Heart left ventricle (tissue), 13 donors: ENCODE data around the gene ADCY1.

ENCODE experiments used
- POLR2A ChIP-seq, 2 donors: fragments of 450-650 bp; IDR thresholded peaks; one replicate each; pipeline ENCODE4 v1.6.1; 2017; ENCODE audit warnings: antibody characterized with exemption in 2 of 2, mild to moderate bottlenecking in 2 of 2, moderate library complexity in 2 of 2
- TF ChIP-seq, protein P1 (sequence below), 12 donors: fragments of 200-600 bp; sonication (generic) in 4 of 12; IDR thresholded peaks; one replicate each; pipeline versions ENCODE4 v1.5.0 to v1.8.0; 2018 to 2022; ENCODE audit warnings: antibody characterized with exemption in 12 of 12, mild to moderate bottlenecking in 5 of 12
- donor health status: ischemic (EF 13 %, LVEDD 7.1; RV severe dilation, severe dysfunction).
- donor health status: DM: no; HTN: yes; CAD: no.
- donor health status: DM: no; HTN: no; CAD: no.
- donor health status: ischemic (EF 25% LVEDD 6.9; RV normal size, moderate dysfunction).
- donor health status: ischemic (EF 25% LVEDD 5.7; RV mildly dilated, moderate dysfunction).
- donor health status: ischemic (EF 35%, LVEDD 5.7; RV mildly dilated, moderate dysfunction).
- donor health status: nonischemic (EF 11% LVEDD 7.7; RV severe dilation, severe dysfunction).
- donor health status: DM: yes; HTN: yes; CAD: no.
- donor health status: PGD.
- donor health status: ischemic (EF 29% LVEDD 5.4; RV normal size, mild dysfunction).
- donor health status: nonischemic (EF 23%, LVEDD 6.1; RV moderate dilation, normal function).

DNA sequence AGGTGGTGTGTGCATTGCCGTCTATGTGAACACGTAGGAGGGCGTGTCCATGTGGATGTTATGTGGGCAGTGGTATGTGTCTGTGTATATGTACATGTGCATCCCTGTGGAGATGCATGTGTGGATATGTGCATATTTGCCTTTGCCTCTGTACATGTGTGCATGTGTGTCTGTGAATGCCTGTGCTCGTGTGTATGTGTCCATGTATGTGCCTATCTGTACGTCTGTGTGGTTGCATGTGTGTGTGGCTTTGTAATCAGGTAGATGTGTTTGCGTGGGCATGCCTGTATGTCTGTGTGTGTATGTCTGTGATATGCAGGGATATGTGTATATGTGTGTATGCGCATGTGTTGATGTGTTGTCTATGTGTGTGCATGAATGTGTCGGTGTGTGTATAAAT lies 19.7 kb downstream of the ADCY1 start:
- TF ChIP-seq, protein P1, sequence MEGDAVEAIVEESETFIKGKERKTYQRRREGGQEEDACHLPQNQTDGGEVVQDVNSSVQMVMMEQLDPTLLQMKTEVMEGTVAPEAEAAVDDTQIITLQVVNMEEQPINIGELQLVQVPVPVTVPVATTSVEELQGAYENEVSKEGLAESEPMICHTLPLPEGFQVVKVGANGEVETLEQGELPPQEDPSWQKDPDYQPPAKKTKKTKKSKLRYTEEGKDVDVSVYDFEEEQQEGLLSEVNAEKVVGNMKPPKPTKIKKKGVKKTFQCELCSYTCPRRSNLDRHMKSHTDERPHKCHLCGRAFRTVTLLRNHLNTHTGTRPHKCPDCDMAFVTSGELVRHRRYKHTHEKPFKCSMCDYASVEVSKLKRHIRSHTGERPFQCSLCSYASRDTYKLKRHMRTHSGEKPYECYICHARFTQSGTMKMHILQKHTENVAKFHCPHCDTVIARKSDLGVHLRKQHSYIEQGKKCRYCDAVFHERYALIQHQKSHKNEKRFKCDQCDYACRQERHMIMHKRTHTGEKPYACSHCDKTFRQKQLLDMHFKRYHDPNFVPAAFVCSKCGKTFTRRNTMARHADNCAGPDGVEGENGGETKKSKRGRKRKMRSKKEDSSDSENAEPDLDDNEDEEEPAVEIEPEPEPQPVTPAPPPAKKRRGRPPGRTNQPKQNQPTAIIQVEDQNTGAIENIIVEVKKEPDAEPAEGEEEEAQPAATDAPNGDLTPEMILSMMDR (IDR thresholded peaks at IDR 0.05) = no peak
- no peak for TF ChIP-seq POLR2A (IDR thresholded peaks at IDR 0.05)
